Measurements from ENCODE around the gene YES1. TPM values are rescaled to one million over a fixed set of nuclear protein-coding genes. Genes with fewer than 3 reads are reported as not detected.
"Not testable (repeated sequence)": the region's sequence is repeated elsewhere in the genome, so short reads cannot be mapped to it uniquely, and the experiment has no call there.

Gene YES1
- total and polyA plus RNA-seq, 2 of the 13 experiments (the other 11 are each of a cell fraction or from before 2014, with no cell fraction given), result 17.2 to 70.8 TPM

GRCh38 chr18:765764-766549, 46.1 kb downstream of the YES1 start:
- Histone ChIP-seq H3K36me3 (replicated peaks in 1 of 2; ENCODE audit: control insufficient read depth in 1 of 2, insufficient read depth in 2 of 2, low read length in 2 of 2) (no peaks in the 10 kb centered on the region), H4K20me1 (ENCODE audit: insufficient read depth, low read length) (no peaks in the 10 kb centered on the region), H2AFZ (ENCODE audit: low read length) (no peak overlapping the region), H3K9me3 (ENCODE audit: low read length) (no peaks in the 10 kb centered on the region), H3K4me3 (replicated peaks in 1 of 3; ENCODE audit: insufficient read depth in 1 of 3, low read depth in 2 of 3, low read length in 3 of 3) (no peak overlapping the region), H3K4me2 (ENCODE audit: low read depth, low read length) (no peak overlapping the region), H3K9ac (ENCODE audit: insufficient read depth, low read depth, low read length) (no peak overlapping the region), H3K79me2 (ENCODE audit: insufficient read depth, low read length) (peaks cover 57% of the 10 kb centered on the region), H3K4me1 (ENCODE audit: insufficient read depth, low read length) (peaks cover 34% of the 10 kb centered on the region), H3K27ac (ENCODE audit: extremely low read length, insufficient read depth, low read length) (no peak overlapping the region), H3K27me3 (ENCODE audit: control insufficient read depth in 1 of 2, insufficient read depth in 2 of 2, low read length in 2 of 2) (no peaks in the 10 kb centered on the region)
- intact Hi-C loops (cut with micrococcal nuclease; ENCODE audit: unreplicated experiment) (no loop called here), in situ Hi-C loops (cut with HindIII; ENCODE audit: extremely low pct_ligation_motif_present, low pct_unique_long_range_greater_than_20kb) (no loop called here)
- ATAC-seq, result no peak
- BruUV-seq (replicated peaks), result no TSS peak
- TF ChIP-seq GFI1 (CRISPR knock-in tag; IDR thresholded peaks at IDR 0.05; ENCODE audit: borderline replicate concordance), result peak; percentile 48; the same call in 1 of the 2 replicates
- TF ChIP-seq HIVEP1 (CRISPR knock-in tag; IDR thresholded peaks at IDR 0.05), result no peak
- no peak for TF ChIP-seq NRL (CRISPR knock-in tag; IDR thresholded peaks at IDR 0.05; ENCODE audit: borderline replicate concordance)
- no peak for TF ChIP-seq SOX13 (IDR thresholded peaks at IDR 0.05)
- peak in 1 of 2 experiments; percentile 24; a peak in 1 of 4 replicates for TF ChIP-seq SOX13 (CRISPR knock-in tag; conservative IDR thresholded peaks at IDR 0.05 in 1 of 2, IDR thresholded peaks at IDR 0.05 in 1 of 2)
- TF ChIP-seq HMG20B (CRISPR knock-in tag; conservative IDR thresholded peaks at IDR 0.05), result 0 out of 2 replicates have a peak, but pooled peaks have one; percentile 51
- FAIRE-seq, result no peak
- WGBS (ENCODE audit: low lambda C conversion rate), result 72% methylated on average over 7 of the region's 7 CpGs
- CTCF ChIA-PET (ENCODE audit: low intra/inter-chr PET ratio, low total read pairs), result no interaction called here
- POLR2A ChIA-PET, result no interaction called here
- no peak for DNase-seq (ENCODE audit: low spot score)

- H3K9ac ChIP-seq (ENCODE audit: insufficient read depth, low read depth, low read length); H3K4me2 ChIP-seq (ENCODE audit: low read depth, low read length); CTCF ChIA-PET (ENCODE audit: low intra/inter-chr PET ratio, low total read pairs); FAIRE-seq; H3K27ac ChIP-seq (ENCODE audit: extremely low read length, insufficient read depth, low read length); H3K4me1 ChIP-seq (ENCODE audit: insufficient read depth, low read length); H3K9me3 ChIP-seq (ENCODE audit: low read length); in situ Hi-C loops (cut with HindIII; ENCODE audit: extremely low pct_ligation_motif_present, low pct_unique_long_range_greater_than_20kb); H3K4me3 ChIP-seq (replicated peaks in 1 of 3; ENCODE audit: insufficient read depth in 1 of 3, low read depth in 2 of 3, low read length in 3 of 3); H2AFZ ChIP-seq (ENCODE audit: low read length); BruUV-seq (replicated peaks); DNase-seq (ENCODE audit: low spot score); H4K20me1 ChIP-seq (ENCODE audit: insufficient read depth, low read length); ATAC-seq; POLR2A ChIA-PET; intact Hi-C loops (cut with micrococcal nuclease; ENCODE audit: unreplicated experiment); H3K27me3 ChIP-seq (ENCODE audit: control insufficient read depth in 1 of 2, insufficient read depth in 2 of 2, low read length in 2 of 2): not testable (repeated sequence)
- Histone ChIP-seq H3K79me2 (ENCODE audit: insufficient read depth, low read length) (peaks cover 36% of the 10 kb centered on the region), H3K36me3 (replicated peaks in 1 of 2; ENCODE audit: control insufficient read depth in 1 of 2, insufficient read depth in 2 of 2, low read length in 2 of 2) (peaks cover 3 to 20% of the 10 kb centered on the region in 2 experiments; a peak in 3 of 5 replicates)
- 97% methylated on average over 4 of the region's 4 CpGs for WGBS (ENCODE audit: low lambda C conversion rate)
Observed at GRCh38 chr18:759864-760263, 52.2 kb downstream of the YES1 start.

Measured in HepG2 (cell line).